Endometrium (tissue), 2 donors: ENCODE results near the gene PLCB1.
"Not testable (repeated sequence)": the region's sequence is repeated elsewhere in the genome, so short reads cannot be mapped to it uniquely, and the experiment has no call there.

Source experiments
- FAIRE-seq: peaks from 2 replicates; lab custom pipeline; 2012; peaks lifted over from hg19 to GRCh38; lab: Jason Lieb, UNC
- donor health status: control.
- donor health status: control.

PLCB1 gene

DNA sequence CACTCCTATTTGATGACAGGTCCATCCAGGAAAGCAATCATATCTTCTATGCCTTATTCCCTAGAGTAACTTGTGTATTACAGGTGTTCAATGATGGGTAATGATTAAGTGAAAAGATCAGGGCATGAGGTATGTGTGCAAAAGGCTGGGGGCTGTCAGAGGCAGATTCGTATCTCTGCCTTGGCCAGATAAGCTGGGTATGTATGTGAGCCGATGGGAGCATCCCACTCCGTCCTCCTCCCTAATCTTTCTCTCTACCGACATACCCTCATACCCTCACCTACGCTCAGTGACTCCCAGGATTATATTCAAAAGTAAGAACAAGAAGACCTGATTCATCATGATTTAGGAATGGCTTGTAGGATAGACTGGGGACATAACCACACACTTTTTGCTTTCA is 238.7 kb downstream of the PLCB1 start:
- FAIRE-seq = no peak

- no peak for FAIRE-seq
These were observed 240.8 kb downstream of the PLCB1 start for GRCh38 chr20:8372824-8373380.

GRCh38 chr20:8373579-8373978 is 241.5 kb downstream of the PLCB1 start:
- no peak for FAIRE-seq

GRCh38 chr20:8375898-8376297 is 243.8 kb downstream of the PLCB1 start:
- FAIRE-seq = no peak

GRCh38 chr20:8376940-8377339 is 244.9 kb downstream of the PLCB1 start:
- FAIRE-seq = no peak

- not testable (repeated sequence) for FAIRE-seq
These were observed 247.1 kb downstream of the PLCB1 start for GRCh38 chr20:8379125-8379524.

DNA sequence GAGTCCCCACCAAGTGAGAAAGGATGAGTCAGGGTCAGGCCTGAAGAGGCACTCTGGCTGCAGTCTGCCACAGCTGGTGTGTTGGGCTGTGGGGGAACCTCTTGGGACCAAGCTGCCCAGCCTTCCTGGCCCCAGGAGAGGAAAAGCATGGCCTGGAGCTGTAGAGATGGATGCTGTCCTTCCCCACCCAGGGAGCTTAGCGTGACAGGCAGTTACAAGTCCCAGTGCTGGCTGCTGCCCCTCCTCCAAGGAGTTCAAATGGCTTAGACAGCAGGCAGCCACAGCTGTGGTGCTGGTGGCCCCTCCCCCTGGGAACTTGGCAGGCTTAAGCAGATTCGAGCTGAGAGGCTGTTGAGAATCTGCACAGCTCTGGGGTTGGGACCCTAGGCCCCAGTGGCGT is 253.2 kb downstream of the PLCB1 start:
- FAIRE-seq = no peak

GRCh38 chr20:8386991-8387390 is 254.9 kb downstream of the PLCB1 start:
- no peak for FAIRE-seq

DNA sequence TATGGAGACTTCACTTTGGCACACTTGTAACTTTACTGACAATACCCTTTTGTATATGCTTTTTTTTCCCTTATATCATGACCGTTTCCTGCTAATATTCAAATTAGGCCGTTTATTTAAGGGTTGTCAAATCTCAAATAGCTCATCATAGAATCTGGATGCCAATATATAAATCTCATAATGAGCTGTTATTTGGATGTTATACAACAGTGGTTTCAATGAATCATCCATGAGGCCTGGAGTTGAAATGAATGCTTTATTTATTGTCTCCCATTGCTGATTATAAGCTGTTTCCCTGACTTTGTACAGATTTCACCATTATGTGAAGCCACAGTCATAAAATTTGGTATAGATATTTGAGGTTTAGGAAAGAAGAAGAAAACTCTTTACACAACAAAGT is 256.1 kb downstream of the PLCB1 start:
- no peak for FAIRE-seq

DNA sequence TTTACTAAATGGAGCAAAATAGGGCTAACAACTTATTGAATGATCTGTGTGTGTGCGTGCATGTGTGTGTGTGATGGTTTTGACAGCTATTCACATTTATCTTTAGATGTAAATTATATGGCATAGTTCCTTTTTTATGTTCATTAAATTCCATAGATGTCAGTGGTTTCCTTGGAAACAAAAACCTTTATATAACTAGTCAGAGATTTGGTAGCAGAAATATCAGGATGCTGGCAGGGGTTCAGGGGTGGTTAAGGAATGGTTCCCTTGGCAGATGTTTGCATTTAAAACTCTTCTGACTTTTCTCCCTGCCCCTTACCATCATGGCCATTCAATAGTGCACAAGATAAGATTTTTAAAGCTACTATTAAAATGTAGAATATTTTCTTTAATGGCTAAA is 256.6 kb downstream of the PLCB1 start:
- FAIRE-seq = no peak

GRCh38 chr20:8389381-8390036 is 257.4 kb downstream of the PLCB1 start:
- peak; percentile 73 for FAIRE-seq

- FAIRE-seq = no peak
These were observed 258.0 kb downstream of the PLCB1 start for GRCh38 chr20:8390037-8390433.

DNA sequence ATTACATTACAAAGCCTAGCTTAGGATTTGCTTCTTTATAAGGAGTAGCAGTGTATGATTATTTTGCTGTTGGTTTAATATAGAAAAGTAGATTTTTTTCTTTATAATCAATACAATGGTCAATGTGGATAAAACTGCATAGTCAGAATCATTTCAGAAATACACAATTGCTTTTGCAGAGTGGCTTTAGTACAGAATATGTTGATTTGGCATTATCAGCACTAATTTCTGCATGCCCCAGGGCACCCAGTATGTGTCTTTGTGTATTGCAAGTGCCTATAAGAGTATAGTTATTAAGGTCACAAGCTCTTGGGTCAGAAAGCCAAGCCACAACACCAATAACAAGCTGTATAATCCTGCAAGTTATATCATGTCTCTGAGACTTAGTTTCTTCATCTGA is 258.4 kb downstream of the PLCB1 start:
- no peak for FAIRE-seq

- FAIRE-seq = no peak
These were observed 261.3 kb downstream of the PLCB1 start for GRCh38 chr20:8393381-8393780.

- FAIRE-seq = no peak
These were observed 262.4 kb downstream of the PLCB1 start for GRCh38 chr20:8394308-8394945.

DNA sequence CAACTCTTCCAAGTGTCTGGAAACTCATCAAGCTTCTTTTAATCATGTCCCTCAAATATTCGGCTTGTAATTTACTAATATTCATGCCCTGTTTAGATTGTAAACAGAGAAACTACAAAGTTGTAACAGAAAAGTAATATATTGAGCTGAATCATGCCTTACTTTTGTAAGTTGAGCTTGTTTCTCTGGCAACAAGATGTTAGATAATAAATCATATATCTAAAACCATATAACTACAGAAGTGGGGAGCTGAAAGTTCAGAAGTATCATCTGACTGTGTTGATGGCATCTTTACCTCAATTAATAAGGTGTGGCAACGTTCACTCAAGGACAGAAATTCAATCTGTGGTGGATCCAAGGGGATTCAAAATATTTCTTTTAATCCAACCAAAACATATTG is 263.9 kb downstream of the PLCB1 start:
- FAIRE-seq = no peak

- peak; percentile 21 for FAIRE-seq
These were observed 266.4 kb downstream of the PLCB1 start for GRCh38 chr20:8398263-8399051.

DNA sequence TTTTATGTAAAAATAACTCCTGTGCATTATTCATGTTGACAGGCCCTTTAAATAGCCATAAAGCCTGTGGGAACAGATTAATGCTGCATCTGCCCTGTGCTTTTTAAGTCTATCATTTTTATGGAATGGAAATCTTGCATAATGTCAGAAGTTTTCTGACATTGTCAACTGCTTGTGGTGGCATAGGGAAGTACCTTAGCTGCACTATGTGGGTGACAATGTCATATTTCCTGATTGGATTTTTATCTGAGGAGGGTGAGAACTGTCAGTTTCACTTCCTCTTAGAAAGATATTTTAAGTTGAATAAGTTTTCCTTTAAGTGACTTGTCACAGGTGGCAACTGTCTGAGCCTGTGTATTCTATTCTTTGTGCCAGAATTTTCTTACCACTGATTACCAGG is 267.9 kb downstream of the PLCB1 start:
- FAIRE-seq = no peak

- FAIRE-seq = no peak
These were observed 268.4 kb downstream of the PLCB1 start for GRCh38 chr20:8400486-8400885.

GRCh38 chr20:8401556-8401955 is 269.5 kb downstream of the PLCB1 start:
- no peak for FAIRE-seq

DNA sequence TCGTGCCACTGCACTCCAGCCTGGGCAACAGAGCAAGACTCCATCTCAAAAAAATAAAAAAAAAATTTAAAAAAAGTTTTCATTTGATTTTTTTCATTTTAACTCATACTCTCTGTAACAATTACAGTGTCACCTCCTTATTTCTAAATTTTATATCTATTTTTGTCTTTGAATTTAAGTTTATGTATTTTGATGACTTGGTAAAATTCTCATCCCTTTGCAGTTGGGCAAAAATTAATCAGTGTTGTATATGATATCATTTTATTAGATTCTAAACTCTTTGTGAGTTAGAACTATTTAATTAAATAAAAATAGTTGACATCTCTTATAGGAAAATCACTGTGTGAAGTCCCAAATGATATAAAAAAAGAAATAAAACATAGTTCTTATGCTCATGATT is 270.7 kb downstream of the PLCB1 start:
- no peak for FAIRE-seq

- FAIRE-seq = no peak
These were observed 273.0 kb downstream of the PLCB1 start for GRCh38 chr20:8404912-8405635.
